ENCODE data around the gene CTDSPL2. TPM values are rescaled to one million over a fixed set of nuclear protein-coding genes. Genes with fewer than 3 reads are reported as not detected.
"Not testable (repeated sequence)": the region's sequence is repeated elsewhere in the genome, so short reads cannot be mapped to it uniquely, and the experiment has no call there.

CTDSPL2 gene
- total and polyA plus RNA-seq, 2 donors from 2014 or later: 4.2 to 37.8 TPM

- FAIRE-seq: no peak
- H3K9me3 ChIP-seq (ENCODE audit: control insufficient read depth in 2 of 3, insufficient read depth in 1 of 3, low read length in 3 of 3): no peaks in the 10 kb centered on the region
- peaks cover 0 to 39% (median 16%) of the 10 kb centered on the region in 3 donors for H3K36me3 ChIP-seq (ENCODE audit: control insufficient read depth in 2 of 3, insufficient read depth in 3 of 3, low read length in 3 of 3)
- peaks cover 0 to 2% (median 0%) of the 10 kb centered on the region in 3 donors for H3K4me1 ChIP-seq (ENCODE audit: control insufficient read depth in 2 of 3, insufficient read depth in 2 of 3, low read depth in 1 of 3, low read length in 3 of 3)
- H3K4me3 ChIP-seq (ENCODE audit: low read length in 3 of 3): no peak overlapping the region
- H3K27ac ChIP-seq (ENCODE audit: low read depth in 2 of 2, low read length in 2 of 2): no peak overlapping the region
- intact Hi-C loops (cut with DNase I): no loop called here
- DNase-seq: no peak
- H3K9ac ChIP-seq (ENCODE audit: low read length in 3 of 3): no peak overlapping the region
- TF ChIP-seq, protein P1, sequence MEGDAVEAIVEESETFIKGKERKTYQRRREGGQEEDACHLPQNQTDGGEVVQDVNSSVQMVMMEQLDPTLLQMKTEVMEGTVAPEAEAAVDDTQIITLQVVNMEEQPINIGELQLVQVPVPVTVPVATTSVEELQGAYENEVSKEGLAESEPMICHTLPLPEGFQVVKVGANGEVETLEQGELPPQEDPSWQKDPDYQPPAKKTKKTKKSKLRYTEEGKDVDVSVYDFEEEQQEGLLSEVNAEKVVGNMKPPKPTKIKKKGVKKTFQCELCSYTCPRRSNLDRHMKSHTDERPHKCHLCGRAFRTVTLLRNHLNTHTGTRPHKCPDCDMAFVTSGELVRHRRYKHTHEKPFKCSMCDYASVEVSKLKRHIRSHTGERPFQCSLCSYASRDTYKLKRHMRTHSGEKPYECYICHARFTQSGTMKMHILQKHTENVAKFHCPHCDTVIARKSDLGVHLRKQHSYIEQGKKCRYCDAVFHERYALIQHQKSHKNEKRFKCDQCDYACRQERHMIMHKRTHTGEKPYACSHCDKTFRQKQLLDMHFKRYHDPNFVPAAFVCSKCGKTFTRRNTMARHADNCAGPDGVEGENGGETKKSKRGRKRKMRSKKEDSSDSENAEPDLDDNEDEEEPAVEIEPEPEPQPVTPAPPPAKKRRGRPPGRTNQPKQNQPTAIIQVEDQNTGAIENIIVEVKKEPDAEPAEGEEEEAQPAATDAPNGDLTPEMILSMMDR (IDR thresholded peaks at IDR 0.05; ENCODE audit: borderline replicate concordance, extremely low read depth, insufficient read depth): no peak
- H3K27me3 ChIP-seq (ENCODE audit: control insufficient read depth, insufficient read depth, low read length): no peaks in the 10 kb centered on the region
These were observed 127.7 kb downstream of the CTDSPL2 start for GRCh38 chr15:44554934-44555723.

DNA sequence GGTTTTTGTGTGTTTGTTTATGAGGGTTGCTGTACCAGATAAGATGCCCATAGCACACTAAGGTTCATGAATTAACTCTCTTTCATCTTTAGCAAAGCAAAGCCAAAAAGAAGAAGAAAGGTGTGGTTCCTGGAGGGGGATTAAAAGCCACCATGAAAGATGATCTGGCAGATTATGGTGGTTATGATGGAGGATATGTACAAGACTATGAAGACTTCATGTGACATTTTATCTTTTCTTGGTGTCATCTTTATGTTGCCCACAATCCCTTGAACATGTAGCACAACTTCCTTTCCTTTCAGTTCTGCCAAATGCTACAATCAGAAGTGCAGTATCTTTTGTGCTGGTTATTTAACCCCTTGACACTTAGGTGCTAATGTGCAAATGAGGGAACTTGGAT is 133.5 kb downstream of the CTDSPL2 start:
- DNase-seq; H3K27me3 ChIP-seq (ENCODE audit: control insufficient read depth, insufficient read depth, low read length); H3K27ac ChIP-seq (ENCODE audit: low read depth in 2 of 2, low read length in 2 of 2); H3K4me1 ChIP-seq (ENCODE audit: control insufficient read depth in 2 of 3, insufficient read depth in 2 of 3, low read depth in 1 of 3, low read length in 3 of 3); intact Hi-C loops (cut with DNase I); H3K9me3 ChIP-seq (ENCODE audit: control insufficient read depth in 2 of 3, insufficient read depth in 1 of 3, low read length in 3 of 3); FAIRE-seq; H3K9ac ChIP-seq (ENCODE audit: low read length in 3 of 3); H3K4me3 ChIP-seq (ENCODE audit: low read length in 3 of 3): not testable (repeated sequence)
- peaks cover 17 to 68% (median 34%) of the 10 kb centered on the region in 3 donors for H3K36me3 ChIP-seq (ENCODE audit: control insufficient read depth in 2 of 3, insufficient read depth in 3 of 3, low read length in 3 of 3)

- Histone ChIP-seq H3K9ac (ENCODE audit: low read length in 3 of 3) (no peak overlapping the region), H3K4me3 (ENCODE audit: low read length in 3 of 3) (no peak overlapping the region), H3K4me1 (ENCODE audit: control insufficient read depth in 2 of 3, insufficient read depth in 2 of 3, low read depth in 1 of 3, low read length in 3 of 3) (no peaks in the 10 kb centered on the region), H3K9me3 (ENCODE audit: control insufficient read depth in 2 of 3, insufficient read depth in 1 of 3, low read length in 3 of 3) (peaks cover 0 to 7% (median 5%) of the 10 kb centered on the region in 3 donors), H3K27ac (ENCODE audit: low read depth in 2 of 2, low read length in 2 of 2) (no peak overlapping the region), H3K36me3 (ENCODE audit: control insufficient read depth in 2 of 3, insufficient read depth in 3 of 3, low read length in 3 of 3) (peaks cover 23 to 59% (median 42%) of the 10 kb centered on the region in 3 donors), H3K27me3 (ENCODE audit: control insufficient read depth, insufficient read depth, low read length) (no peaks in the 10 kb centered on the region)
- intact Hi-C loops (cut with DNase I): no loop called here
- no peak for FAIRE-seq
- TF ChIP-seq, protein P1 (IDR thresholded peaks at IDR 0.05; ENCODE audit: borderline replicate concordance, extremely low read depth, insufficient read depth): no peak
- DNase-seq: no peak
These were observed 138.1 kb downstream of the CTDSPL2 start for GRCh38 chr15:44565387-44566154.

DNA sequence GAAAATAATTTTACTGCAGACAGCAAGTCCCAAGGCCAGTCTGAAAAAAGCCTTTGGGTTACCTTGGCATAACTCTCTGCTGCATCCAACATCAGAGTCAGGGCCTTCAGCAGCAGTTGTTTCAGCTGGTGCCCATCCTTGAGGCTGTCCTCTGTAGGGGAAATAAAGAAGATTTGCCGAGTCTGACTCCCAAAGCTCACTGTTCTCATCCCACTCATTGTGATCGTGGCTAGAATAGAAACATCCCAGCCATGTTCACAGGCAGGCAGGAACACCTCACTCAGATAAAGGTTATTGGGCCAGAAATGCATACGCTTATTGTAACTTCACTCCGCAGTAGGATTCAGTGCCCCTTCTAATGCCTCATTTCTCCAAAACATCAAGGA is 138.7 kb downstream of the CTDSPL2 start:
- Histone ChIP-seq H3K27ac (ENCODE audit: low read depth in 2 of 2, low read length in 2 of 2) (no peak overlapping the region), H3K4me1 (ENCODE audit: control insufficient read depth in 2 of 3, insufficient read depth in 2 of 3, low read depth in 1 of 3, low read length in 3 of 3) (no peaks in the 10 kb centered on the region), H3K36me3 (ENCODE audit: control insufficient read depth in 2 of 3, insufficient read depth in 3 of 3, low read length in 3 of 3) (peaks cover 23 to 59% (median 36%) of the 10 kb centered on the region in 3 donors), H3K4me3 (ENCODE audit: low read length in 3 of 3) (no peak overlapping the region), H3K27me3 (ENCODE audit: control insufficient read depth, insufficient read depth, low read length) (no peaks in the 10 kb centered on the region), H3K9ac (ENCODE audit: low read length in 3 of 3) (no peak overlapping the region), H3K9me3 (ENCODE audit: control insufficient read depth in 2 of 3, insufficient read depth in 1 of 3, low read length in 3 of 3) (peaks cover 0 to 7% (median 5%) of the 10 kb centered on the region in 3 donors)
- DNase-seq (no peak), FAIRE-seq (no peak)
- TF ChIP-seq, protein P1 (IDR thresholded peaks at IDR 0.05; ENCODE audit: borderline replicate concordance, extremely low read depth, insufficient read depth): no peak
- intact Hi-C loops (cut with DNase I): no loop called here

Data from kidney (tissue), 14 donors.